Activated naive CD8-positive, alpha-beta T cell treated with anti-CD3 and anti-CD28 coated beads, Interleukin-2, amount 50 U/mL, for 16 hours (primary cell): ENCODE results near the gene ULBP1.
A peak's percentile ranks its signal among the peaks of the same experiment; 100 is the strongest.
"Not testable (repeated sequence)": the region's sequence is repeated elsewhere in the genome, so short reads cannot be mapped to it uniquely, and the experiment has no call there.

Experiments
- DNase-seq: peaks from one replicate; pipeline ENCODE4 v3.0.0-alpha.2; 2020; ENCODE audit warnings: low read depth, low spot score

ULBP1 gene

DNA sequence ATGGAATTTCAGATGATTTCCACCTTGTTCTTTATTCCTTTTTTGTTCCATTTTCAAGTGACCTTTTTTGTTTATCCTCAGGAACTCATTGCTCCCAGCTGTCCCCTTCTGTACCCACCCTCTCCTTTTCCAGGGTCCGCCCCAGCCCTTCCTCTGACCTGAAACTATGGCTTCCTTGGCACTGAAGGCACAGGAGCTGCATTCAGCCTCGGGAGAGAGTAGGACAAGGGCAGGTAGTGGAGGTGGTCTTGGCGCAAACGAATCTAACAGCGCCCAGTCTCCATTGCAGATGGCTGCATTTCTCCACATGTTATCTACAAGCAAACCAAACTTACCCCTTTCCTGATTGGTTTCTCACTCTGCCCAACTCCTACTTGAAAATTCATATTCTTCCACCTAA, 30.7 kb upstream of the ULBP1 start:
- DNase-seq, result no peak

GRCh38 chr6:149933461-149933860, 30.3 kb upstream of the ULBP1 start:
- no peak for DNase-seq

GRCh38 chr6:149934249-149935156, 29.2 kb upstream of the ULBP1 start:
- DNase-seq, result peak; percentile 36

DNA sequence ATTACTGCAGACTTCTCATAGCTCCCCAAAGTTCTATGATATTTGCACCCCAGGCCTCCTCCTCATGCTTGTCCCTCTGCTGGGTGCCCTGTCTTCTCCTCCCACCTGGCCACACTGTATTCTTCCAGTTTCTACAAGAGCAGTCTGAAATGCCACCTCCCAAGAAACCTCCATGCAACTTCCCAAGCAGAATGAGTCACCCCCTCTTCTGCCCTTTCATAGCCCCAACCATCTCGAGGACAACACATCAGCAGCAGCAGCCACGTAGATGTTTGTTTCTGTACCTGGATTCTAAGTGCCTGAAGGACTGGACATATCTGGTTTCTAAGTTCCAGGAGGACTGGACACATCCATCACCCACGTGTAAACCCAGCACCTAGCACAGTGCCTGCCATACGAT, 28.5 kb upstream of the ULBP1 start:
- DNase-seq, result no peak

GRCh38 chr6:149935668-149936067, 28.1 kb upstream of the ULBP1 start:
- no peak for DNase-seq

GRCh38 chr6:149936743-149937142, 27.0 kb upstream of the ULBP1 start:
- no peak for DNase-seq

- not testable (repeated sequence) for DNase-seq
Observed at GRCh38 chr6:149938013-149938570, 25.7 kb upstream of the ULBP1 start.

DNA sequence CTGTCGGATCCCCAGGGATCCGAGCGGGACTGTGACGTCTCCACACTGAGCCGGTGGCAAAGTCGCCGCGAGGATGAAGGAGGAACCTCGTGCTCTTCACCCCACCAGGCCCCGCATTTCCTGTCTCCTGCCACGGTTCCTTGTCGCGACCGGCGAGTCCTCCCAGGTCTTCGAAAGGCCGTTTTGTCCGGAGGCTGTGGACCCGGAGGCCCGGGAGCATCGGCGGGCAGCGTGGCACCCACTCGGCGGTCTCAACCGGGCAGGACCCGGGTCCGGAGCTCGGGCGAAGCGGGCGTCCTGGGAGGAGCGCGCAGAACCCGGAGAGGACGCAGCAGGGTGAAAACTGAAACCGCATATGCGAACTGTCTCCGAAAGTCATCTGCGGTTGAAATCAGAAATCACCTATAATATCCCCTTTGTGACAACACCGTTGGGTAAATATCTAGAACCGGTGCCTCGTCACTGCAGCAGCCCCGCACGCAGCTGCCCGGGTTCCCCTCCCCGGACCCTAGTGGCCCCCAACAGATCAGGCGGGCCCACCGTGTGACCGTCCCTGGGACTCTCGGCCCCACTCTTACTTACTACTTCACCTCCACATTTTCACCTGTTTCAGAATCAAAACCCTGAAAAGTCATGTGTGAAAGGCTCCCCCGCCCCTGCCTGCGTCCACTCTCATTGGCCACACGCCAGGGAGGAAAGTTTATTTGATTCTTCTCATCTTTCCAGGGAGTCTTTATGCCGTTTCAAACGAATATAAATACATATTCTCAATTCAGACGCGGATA, 25.0 kb upstream of the ULBP1 start:
- peak; percentile 25 for DNase-seq

GRCh38 chr6:149939356-149939648, 24.4 kb upstream of the ULBP1 start:
- DNase-seq, result no peak

DNA sequence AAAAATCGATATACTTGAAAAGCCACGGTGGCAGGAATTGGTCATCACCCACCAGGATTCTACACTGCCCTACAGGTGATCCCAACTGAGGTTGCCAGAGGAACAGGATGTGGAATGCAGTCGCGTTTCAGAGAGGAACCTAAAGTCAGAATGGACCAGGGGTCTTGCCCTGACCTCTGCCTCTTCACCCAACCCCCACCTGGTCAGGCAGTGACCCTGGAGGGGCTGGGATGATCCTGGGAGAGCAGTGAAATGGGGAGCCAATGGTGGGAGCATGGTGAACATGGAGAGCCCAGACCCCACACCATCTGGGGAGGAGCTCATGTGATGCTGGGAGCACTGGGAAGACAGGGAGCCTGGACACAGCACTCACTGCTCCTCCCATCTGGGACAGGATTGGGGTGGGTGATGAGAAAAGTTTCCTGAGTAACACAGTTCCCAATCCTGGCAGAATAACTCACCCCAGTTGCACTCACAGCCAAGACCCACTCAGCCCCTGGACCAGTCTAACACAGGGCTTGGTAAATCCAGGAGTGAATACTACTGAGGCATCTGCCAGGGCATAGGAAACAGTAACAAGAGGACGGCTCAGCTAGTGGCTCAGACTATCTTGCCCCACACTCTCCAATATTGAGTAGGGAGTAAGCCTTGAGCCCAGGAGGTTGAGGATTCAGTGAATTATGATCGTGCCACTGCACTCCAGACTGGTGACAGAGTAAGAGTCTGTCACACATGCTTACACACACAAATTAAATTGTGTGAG, 23.7 kb upstream of the ULBP1 start:
- no peak for DNase-seq

DNA sequence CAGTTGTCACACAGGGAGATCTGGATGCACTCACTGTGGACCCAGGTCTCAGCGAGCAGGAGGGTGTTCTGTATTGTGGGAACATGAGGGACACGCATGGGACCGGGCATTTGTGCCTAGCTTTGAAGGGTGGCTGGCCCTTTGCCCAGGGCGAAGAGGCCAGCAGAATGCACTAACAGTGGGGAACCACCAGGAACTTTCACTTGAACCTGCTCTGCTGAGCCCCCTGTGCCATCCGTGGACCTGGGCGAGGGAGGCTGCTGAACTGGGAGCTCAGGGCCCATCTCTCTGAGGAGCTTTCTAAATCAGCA, 23.1 kb upstream of the ULBP1 start:
- no peak for DNase-seq

GRCh38 chr6:149941583-149942460, 21.9 kb upstream of the ULBP1 start, which contains the start of gene ULBP2:
ULBP2 (plus strand) TSS chr6:149942014; CDS start chr6:149942073, 59 bp downstream.
- DNase-seq, result peak; percentile 73

DNA sequence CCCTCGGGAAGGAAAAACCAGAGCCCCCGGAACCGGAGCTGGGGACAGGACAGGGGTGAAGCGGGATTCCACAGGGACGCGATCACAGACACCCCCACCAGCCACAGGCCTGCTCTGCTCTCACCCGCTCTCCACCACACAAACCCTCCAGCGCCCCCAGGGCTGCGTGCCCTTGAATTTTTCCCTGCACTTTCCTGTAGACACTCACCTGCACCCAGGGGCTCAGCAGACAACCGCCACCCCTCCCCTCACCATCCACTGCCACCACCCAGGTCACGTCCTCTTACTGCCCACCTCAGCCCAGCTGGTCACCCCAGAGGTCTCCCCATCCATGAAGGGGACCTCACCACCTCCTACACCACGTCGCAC, 21.3 kb upstream of the ULBP1 start:
- no peak for DNase-seq

DNA sequence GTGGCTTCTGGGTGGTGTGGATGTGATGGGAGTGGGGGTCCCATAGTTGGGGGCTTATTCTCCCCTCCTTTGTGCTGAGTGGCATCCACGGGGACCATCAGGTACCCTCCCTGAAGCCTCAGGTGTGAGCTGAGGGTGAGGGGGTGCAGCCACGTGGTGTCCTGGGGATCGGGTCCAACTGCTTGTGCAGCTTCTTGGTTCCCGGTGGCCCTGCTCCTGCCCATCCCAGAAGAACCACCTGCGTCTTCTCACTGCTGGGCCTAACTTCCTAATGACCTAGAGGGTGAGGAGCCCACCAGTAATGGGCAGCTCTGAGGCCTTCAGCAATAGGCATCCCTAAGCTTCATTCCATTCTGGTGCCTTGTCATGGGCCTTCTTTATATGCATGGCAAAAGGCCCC, 20.4 kb upstream of the ULBP1 start:
- not testable (repeated sequence) for DNase-seq

GRCh38 chr6:149945276-149945675, 18.5 kb upstream of the ULBP1 start:
- DNase-seq, result not testable (repeated sequence)

DNA sequence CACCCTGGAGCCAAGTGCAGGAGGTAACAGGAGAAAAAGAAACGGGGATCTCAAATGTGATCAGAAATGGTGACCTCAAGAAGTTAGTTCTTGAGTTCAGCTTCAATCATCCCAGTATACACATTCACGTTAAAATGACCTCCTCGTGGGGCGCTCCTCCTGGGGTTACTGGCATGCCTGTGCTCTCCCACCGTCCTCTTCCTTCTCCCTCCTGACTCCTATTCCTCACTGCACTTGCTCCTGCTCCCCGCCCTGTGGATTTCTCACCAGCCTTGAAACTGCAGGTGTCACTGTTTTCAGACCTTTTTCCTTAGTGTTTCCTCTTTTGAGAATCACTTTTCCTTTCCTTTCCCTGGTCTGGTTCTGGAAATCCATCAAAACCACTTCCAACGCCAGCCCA, 17.1 kb upstream of the ULBP1 start:
- DNase-seq, result not testable (repeated sequence)

DNA sequence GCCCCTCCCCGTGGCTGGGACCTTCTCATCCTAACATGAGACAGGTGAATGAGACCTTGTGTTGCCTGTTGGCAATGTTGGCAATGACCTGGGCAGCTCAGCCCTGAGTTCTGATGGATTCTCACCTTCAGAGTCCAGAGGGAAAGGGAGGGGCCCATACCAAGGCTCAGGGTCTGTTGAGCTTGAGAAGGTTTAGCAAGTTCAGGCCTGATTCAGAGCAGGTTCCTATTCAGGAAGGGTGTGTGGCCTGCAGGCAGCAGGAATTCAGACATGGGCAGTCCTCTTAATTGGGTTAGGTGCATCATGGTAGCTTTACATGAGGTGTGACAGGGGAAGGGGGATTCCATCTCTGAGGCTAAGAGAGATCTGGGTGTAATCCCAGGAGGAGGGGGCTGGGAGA, 16.2 kb upstream of the ULBP1 start:
- not testable (repeated sequence) for DNase-seq

DNA sequence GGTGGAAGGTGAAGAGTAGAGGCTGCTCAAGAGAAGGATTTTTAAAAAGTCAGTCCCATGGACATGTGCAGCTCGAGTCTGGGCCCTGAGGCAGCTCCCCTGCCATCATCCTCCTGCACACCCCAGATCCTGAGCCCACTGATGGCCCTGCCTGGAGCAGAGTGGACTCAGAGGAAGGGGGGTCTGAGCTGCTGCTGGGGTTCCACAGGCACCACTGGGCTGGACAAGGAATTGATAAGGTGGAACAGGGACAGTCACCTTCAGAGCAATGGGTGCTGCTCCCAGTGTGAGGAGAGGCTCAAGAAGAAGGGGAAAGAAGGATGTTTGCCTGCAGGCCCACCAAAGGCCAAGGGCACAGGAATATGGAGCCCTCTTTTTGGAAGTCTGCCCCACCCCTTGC, 15.7 kb upstream of the ULBP1 start:
- DNase-seq, result no peak

DNA sequence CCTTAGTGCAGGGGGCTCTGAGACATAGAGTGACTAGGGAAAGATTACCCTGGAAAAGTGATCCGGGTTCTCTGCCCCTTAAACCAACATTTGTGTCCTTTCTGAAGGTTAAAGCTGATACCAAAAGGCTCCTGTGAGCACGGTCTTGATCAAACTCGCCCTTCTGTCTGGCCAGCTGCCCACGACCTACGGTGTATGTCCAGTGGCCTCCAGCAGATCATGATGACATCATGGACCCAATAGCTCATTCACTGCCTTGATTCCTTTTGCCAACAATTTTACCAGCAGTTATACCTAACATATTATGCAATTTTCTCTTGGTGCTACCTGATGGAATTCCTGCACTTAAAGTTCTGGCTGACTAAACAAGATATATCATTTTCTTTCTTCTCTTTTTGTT, 15.1 kb upstream of the ULBP1 start:
- no peak for DNase-seq

GRCh38 chr6:149950423-149950822, 13.3 kb upstream of the ULBP1 start:
- no peak for DNase-seq

DNA sequence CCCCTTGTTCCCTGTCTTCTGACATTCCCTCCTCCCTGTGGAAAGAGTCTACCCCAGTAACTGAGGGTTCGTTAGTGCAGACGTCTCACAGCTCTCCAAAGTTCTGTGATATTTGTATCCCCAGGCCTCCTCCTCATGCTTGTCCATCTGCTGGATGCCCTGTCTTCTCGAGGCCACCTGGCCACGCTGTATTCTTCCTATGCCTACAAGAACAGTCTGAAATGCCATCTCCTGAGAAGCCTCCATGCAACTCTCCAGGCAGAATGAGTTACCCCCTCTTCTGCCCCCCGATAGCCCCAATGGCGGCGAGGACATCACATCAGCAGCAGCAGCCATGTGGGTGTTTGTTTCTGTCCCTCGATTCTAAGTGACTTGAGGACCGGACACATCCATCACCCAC, 12.6 kb upstream of the ULBP1 start:
- DNase-seq, result no peak
